Measurements from ENCODE around the gene RNASEH2C.
"Not testable (repeated sequence)": the region's sequence is repeated elsewhere in the genome, so short reads cannot be mapped to it uniquely, and the experiment has no call there.

Gene RNASEH2C

DNA sequence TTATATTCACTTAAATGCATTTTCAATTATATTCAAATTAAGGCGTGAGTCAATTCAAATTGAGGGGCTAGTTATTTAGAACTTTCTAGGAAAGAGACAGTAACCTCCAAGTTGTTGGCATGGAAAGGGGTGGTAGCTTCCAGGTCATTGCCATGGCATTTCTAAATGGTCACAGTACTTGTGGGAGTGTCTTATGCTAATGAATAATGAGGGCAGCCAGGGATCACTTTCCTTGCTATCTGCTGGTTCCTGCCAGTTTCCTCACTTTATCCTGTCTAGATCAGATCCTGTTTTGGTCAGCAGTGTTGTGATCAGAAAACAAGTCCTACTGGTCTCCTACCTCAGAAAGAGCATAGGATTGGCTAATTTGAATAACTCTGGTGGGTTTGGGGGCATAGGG, 21.8 kb upstream of the RNASEH2C start:
- H3K27ac ChIP-seq, result no peak overlapping the region
- H3K27me3 ChIP-seq (ENCODE audit: insufficient read depth, low read depth), result no peaks in the 10 kb centered on the region
- H3K4me3 ChIP-seq (IDR thresholded peaks at IDR 0.05; ENCODE audit: insufficient read depth, low read depth, low read length), result no peak overlapping the region
- no peak overlapping the region for H2AFZ ChIP-seq (ENCODE audit: low read depth)
- no peaks in the 10 kb centered on the region for H3K4me1 ChIP-seq (ENCODE audit: low read depth, poor library complexity, severe bottlenecking)
- no peaks in the 10 kb centered on the region for H4K20me1 ChIP-seq (ENCODE audit: insufficient read depth)
- H3K79me2 ChIP-seq (ENCODE audit: insufficient read depth, low read depth), result no peaks in the 10 kb centered on the region
- TF ChIP-seq, protein P1, sequence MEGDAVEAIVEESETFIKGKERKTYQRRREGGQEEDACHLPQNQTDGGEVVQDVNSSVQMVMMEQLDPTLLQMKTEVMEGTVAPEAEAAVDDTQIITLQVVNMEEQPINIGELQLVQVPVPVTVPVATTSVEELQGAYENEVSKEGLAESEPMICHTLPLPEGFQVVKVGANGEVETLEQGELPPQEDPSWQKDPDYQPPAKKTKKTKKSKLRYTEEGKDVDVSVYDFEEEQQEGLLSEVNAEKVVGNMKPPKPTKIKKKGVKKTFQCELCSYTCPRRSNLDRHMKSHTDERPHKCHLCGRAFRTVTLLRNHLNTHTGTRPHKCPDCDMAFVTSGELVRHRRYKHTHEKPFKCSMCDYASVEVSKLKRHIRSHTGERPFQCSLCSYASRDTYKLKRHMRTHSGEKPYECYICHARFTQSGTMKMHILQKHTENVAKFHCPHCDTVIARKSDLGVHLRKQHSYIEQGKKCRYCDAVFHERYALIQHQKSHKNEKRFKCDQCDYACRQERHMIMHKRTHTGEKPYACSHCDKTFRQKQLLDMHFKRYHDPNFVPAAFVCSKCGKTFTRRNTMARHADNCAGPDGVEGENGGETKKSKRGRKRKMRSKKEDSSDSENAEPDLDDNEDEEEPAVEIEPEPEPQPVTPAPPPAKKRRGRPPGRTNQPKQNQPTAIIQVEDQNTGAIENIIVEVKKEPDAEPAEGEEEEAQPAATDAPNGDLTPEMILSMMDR (conservative IDR thresholded peaks at IDR 0.05; ENCODE audit: low read depth, low read length), result no peak
- no peak overlapping the region for H3K4me2 ChIP-seq
- H3K36me3 ChIP-seq (ENCODE audit: insufficient read depth), result no peaks in the 10 kb centered on the region
- no peak overlapping the region for H3K9ac ChIP-seq

DNA sequence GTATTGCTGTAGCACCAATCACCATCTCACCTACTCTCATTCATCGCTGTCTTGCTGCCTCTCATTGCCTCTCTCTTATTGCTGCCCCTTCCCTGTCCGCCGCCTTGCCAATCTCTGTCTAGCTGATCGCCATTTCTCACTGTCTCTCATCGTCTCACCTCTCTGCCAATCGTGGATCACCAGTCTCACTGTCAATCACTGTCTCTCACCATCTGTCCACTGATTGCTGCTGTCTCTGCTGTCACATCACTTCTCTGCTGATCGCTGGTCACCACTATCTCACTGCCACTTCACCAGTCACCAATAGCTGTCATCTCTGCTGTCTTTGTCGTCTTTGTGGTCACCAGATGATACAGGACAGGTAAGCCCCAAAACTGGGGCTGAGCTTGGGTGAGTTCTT, 20.6 kb upstream of the RNASEH2C start:
- no peak overlapping the region for H3K9ac ChIP-seq
- no peak overlapping the region for H3K4me3 ChIP-seq (IDR thresholded peaks at IDR 0.05; ENCODE audit: insufficient read depth, low read depth, low read length)
- H4K20me1 ChIP-seq (ENCODE audit: insufficient read depth), result no peaks in the 10 kb centered on the region
- H3K4me1 ChIP-seq (ENCODE audit: low read depth, poor library complexity, severe bottlenecking), result no peaks in the 10 kb centered on the region
- no peak overlapping the region for H3K27ac ChIP-seq
- H3K79me2 ChIP-seq (ENCODE audit: insufficient read depth, low read depth), result no peaks in the 10 kb centered on the region
- H2AFZ ChIP-seq (ENCODE audit: low read depth), result no peak overlapping the region
- no peaks in the 10 kb centered on the region for H3K27me3 ChIP-seq (ENCODE audit: insufficient read depth, low read depth)
- TF ChIP-seq, protein P1 (conservative IDR thresholded peaks at IDR 0.05; ENCODE audit: low read depth, low read length), result no peak
- H3K36me3 ChIP-seq (ENCODE audit: insufficient read depth), result no peaks in the 10 kb centered on the region
- no peak overlapping the region for H3K4me2 ChIP-seq

- H3K27ac ChIP-seq, result no peak overlapping the region
- H3K4me2 ChIP-seq, result no peak overlapping the region
- no peaks in the 10 kb centered on the region for H3K4me1 ChIP-seq (ENCODE audit: low read depth, poor library complexity, severe bottlenecking)
- H3K9ac ChIP-seq, result no peak overlapping the region
- H3K36me3 ChIP-seq (ENCODE audit: insufficient read depth), result no peaks in the 10 kb centered on the region
- H4K20me1 ChIP-seq (ENCODE audit: insufficient read depth), result no peaks in the 10 kb centered on the region
- no peak overlapping the region for H2AFZ ChIP-seq (ENCODE audit: low read depth)
- no peaks in the 10 kb centered on the region for H3K27me3 ChIP-seq (ENCODE audit: insufficient read depth, low read depth)
- no peak overlapping the region for H3K4me3 ChIP-seq (IDR thresholded peaks at IDR 0.05; ENCODE audit: insufficient read depth, low read depth, low read length)
- no peaks in the 10 kb centered on the region for H3K79me2 ChIP-seq (ENCODE audit: insufficient read depth, low read depth)
- TF ChIP-seq, protein P1 (conservative IDR thresholded peaks at IDR 0.05; ENCODE audit: low read depth, low read length), result no peak
These were observed 18.4 kb upstream of the RNASEH2C start for GRCh38 chr11:65739022-65739421.

- no peak overlapping the region for H2AFZ ChIP-seq (ENCODE audit: low read depth)
- no peak overlapping the region for H3K4me3 ChIP-seq (IDR thresholded peaks at IDR 0.05; ENCODE audit: insufficient read depth, low read depth, low read length)
- no peaks in the 10 kb centered on the region for H3K79me2 ChIP-seq (ENCODE audit: insufficient read depth, low read depth)
- H3K36me3 ChIP-seq (ENCODE audit: insufficient read depth), result no peaks in the 10 kb centered on the region
- no peak overlapping the region for H3K4me2 ChIP-seq
- no peaks in the 10 kb centered on the region for H3K4me1 ChIP-seq (ENCODE audit: low read depth, poor library complexity, severe bottlenecking)
- H3K9ac ChIP-seq, result no peak overlapping the region
- H4K20me1 ChIP-seq (ENCODE audit: insufficient read depth), result no peaks in the 10 kb centered on the region
- no peaks in the 10 kb centered on the region for H3K27me3 ChIP-seq (ENCODE audit: insufficient read depth, low read depth)
- H3K27ac ChIP-seq, result no peak overlapping the region
- TF ChIP-seq, protein P1 (conservative IDR thresholded peaks at IDR 0.05; ENCODE audit: low read depth, low read length), result no peak
These were observed 16.2 kb upstream of the RNASEH2C start for GRCh38 chr11:65736810-65737209.

- H4K20me1 ChIP-seq (ENCODE audit: insufficient read depth); H3K9ac ChIP-seq; H3K27ac ChIP-seq; H3K36me3 ChIP-seq (ENCODE audit: insufficient read depth); H3K4me1 ChIP-seq (ENCODE audit: low read depth, poor library complexity, severe bottlenecking); H3K4me3 ChIP-seq (IDR thresholded peaks at IDR 0.05; ENCODE audit: insufficient read depth, low read depth, low read length); H3K79me2 ChIP-seq (ENCODE audit: insufficient read depth, low read depth); H3K4me2 ChIP-seq; H2AFZ ChIP-seq (ENCODE audit: low read depth); H3K27me3 ChIP-seq (ENCODE audit: insufficient read depth, low read depth): not testable (repeated sequence)
These were observed 14.5 kb upstream of the RNASEH2C start for GRCh38 chr11:65735111-65735510.
